ENCODE measurements around the gene SULF2. TPM values are rescaled to one million over a fixed set of nuclear protein-coding genes. Genes with fewer than 3 reads are reported as not detected.

The SULF2 gene
- total and polyA plus RNA-seq, 9 of the 15 experiments (the other 6 are each of a cell fraction or from before 2014, with no cell fraction given) = 0.33 TPM; not detected in 8

GRCh38 chr20:47660602-47660905 is 124.7 kb downstream of the SULF2 start:
- Histone ChIP-seq H3K27ac (ENCODE audit: extremely low read depth, low read depth, low read length) (no peak overlapping the region), H3K36me3 (ENCODE audit: control insufficient read depth, insufficient read depth, low read length) (no peaks in the 10 kb centered on the region)
- CTCF ChIA-PET (ENCODE audit: low intra/inter-chr PET ratio) = no interaction called here

GRCh38 chr20:47659904-47660601 is 125.2 kb downstream of the SULF2 start:
- BruUV-seq (replicated peaks) = no TSS peak
- no peak overlapping the region for H3K4me3 ChIP-seq
- H2AFZ ChIP-seq (ENCODE audit: low read depth, low read length) = no peak overlapping the region
- ChIA-PET CTCF (ENCODE audit: low intra/inter-chr PET ratio) (no interaction called here), POLR2A (interaction anchor here (0.5 to 1.8 kb wide), 3 partner anchors 9 to 457 kb away, joined by 3 to 7 read pairs (median 3); no protein-coding TSS in a partner anchor)
- H3K4me1 ChIP-seq (replicated peaks in 1 of 2; ENCODE audit: control insufficient read depth in 2 of 2, insufficient read depth in 2 of 2, low read length in 2 of 2) = no peaks in the 10 kb centered on the region; a peak in 2 of 5 replicates
- ATAC-seq = no peak
- H3K27me3 ChIP-seq (ENCODE audit: control insufficient read depth in 2 of 2, insufficient read depth in 2 of 2, low read length in 2 of 2) = peaks cover 4 to 6% of the 10 kb centered on the region in 2 experiments; a peak in 1 of 5 replicates
- no peak overlapping the region for H3K4me2 ChIP-seq (ENCODE audit: insufficient read depth, low read length)
- peaks cover 8% of the 10 kb centered on the region for H4K20me1 ChIP-seq (replicated peaks; ENCODE audit: control insufficient read depth, insufficient read depth, low read length)
- H3K79me2 ChIP-seq (ENCODE audit: control insufficient read depth, insufficient read depth, low read length) = no peaks in the 10 kb centered on the region
- H3K9me1 ChIP-seq (ENCODE audit: control insufficient read depth, insufficient read depth, low read length) = no peaks in the 10 kb centered on the region
- DNase-seq (ENCODE audit: extremely low read depth in 1 of 4, low spot score in 3 of 4) = peak in 2 of 4 experiments; percentile 40 to 44
- H3K36me3 ChIP-seq (ENCODE audit: control insufficient read depth, insufficient read depth, low read length) = peaks cover 2% of the 10 kb centered on the region; the same call in 1 of the 3 replicates
- H3K9me3 ChIP-seq (replicated peaks; ENCODE audit: control insufficient read depth, insufficient read depth, low read depth, low read length) = no peaks in the 10 kb centered on the region
- in situ Hi-C loops (cut with MboI) (no loop called here), intact Hi-C loops (cut with micrococcal nuclease) (loop anchor here (5.0 kb wide), 2 partner anchors 52 to 962 kb away; no protein-coding TSS in a partner anchor)
- 18% methylated on average over 7 of the region's 7 CpGs for WGBS (ENCODE audit: insufficient coverage, low coverage, missing lambda C conversion rate)
- H3K27ac ChIP-seq (ENCODE audit: extremely low read depth, low read depth, low read length) = no peak overlapping the region
- H3K9ac ChIP-seq (ENCODE audit: insufficient read depth in 1 of 2, low read depth in 2 of 2, low read length in 2 of 2) = no peak overlapping the region
- peak; percentile 51 for FAIRE-seq
- 0 out of 2 replicates have a peak, but pooled peaks have one; percentile 12 for TF ChIP-seq EGR1 (conservative IDR thresholded peaks at IDR 0.05)
- no peak for TF ChIP-seq CBFB (CRISPR knock-in tag; IDR thresholded peaks at IDR 0.05)
- TF ChIP-seq TCF7 (IDR thresholded peaks at IDR 0.05; ENCODE audit: borderline replicate concordance) = 0 out of 2 replicates have a peak, but pooled peaks have one; percentile 70
- TF ChIP-seq, protein P1, sequence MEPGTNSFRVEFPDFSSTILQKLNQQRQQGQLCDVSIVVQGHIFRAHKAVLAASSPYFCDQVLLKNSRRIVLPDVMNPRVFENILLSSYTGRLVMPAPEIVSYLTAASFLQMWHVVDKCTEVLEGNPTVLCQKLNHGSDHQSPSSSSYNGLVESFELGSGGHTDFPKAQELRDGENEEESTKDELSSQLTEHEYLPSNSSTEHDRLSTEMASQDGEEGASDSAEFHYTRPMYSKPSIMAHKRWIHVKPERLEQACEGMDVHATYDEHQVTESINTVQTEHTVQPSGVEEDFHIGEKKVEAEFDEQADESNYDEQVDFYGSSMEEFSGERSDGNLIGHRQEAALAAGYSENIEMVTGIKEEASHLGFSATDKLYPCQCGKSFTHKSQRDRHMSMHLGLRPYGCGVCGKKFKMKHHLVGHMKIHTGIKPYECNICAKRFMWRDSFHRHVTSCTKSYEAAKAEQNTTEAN (CRISPR knock-in tag; IDR thresholded peaks at IDR 0.05) = no peak
- TF ChIP-seq, protein P2, sequence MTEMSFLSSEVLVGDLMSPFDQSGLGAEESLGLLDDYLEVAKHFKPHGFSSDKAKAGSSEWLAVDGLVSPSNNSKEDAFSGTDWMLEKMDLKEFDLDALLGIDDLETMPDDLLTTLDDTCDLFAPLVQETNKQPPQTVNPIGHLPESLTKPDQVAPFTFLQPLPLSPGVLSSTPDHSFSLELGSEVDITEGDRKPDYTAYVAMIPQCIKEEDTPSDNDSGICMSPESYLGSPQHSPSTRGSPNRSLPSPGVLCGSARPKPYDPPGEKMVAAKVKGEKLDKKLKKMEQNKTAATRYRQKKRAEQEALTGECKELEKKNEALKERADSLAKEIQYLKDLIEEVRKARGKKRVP (CRISPR knock-in tag; IDR thresholded peaks at IDR 0.05) = no peak
- no peak for TF ChIP-seq ZBTB49 (CRISPR knock-in tag; IDR thresholded peaks at IDR 0.05; ENCODE audit: borderline replicate concordance)
- no peak for TF ChIP-seq CTBP1 (IDR thresholded peaks at IDR 0.05; ENCODE audit: borderline replicate concordance)

More at GRCh38 chr20:47660602-47660905, 124.7 kb downstream of the SULF2 start:
- peaks cover 7 to 11% of the 10 kb centered on the region in 2 experiments; a peak in 4 of 5 replicates for H3K27me3 ChIP-seq (ENCODE audit: control insufficient read depth in 2 of 2, insufficient read depth in 2 of 2, low read length in 2 of 2)
- H3K9me3 ChIP-seq (replicated peaks; ENCODE audit: control insufficient read depth, insufficient read depth, low read depth, low read length) = no peaks in the 10 kb centered on the region
- in situ Hi-C loops (cut with MboI) (no loop called here), intact Hi-C loops (cut with micrococcal nuclease) (loop anchor here (5.0 kb wide), 2 partner anchors 52 to 962 kb away; no protein-coding TSS in a partner anchor)
- TF ChIP-seq ZBTB1 (CRISPR knock-in tag; IDR thresholded peaks at IDR 0.05; ENCODE audit: borderline replicate concordance, low read depth) = no peak
- no peak for TF ChIP-seq TOE1 (IDR thresholded peaks at IDR 0.05; ENCODE audit: borderline replicate concordance)
- TF ChIP-seq TOE1 (CRISPR knock-in tag; IDR thresholded peaks at IDR 0.05; ENCODE audit: borderline replicate concordance, low read depth) = no peak
- no peak for TF ChIP-seq SMAD2 (IDR thresholded peaks at IDR 0.05; ENCODE audit: low read depth, low read length)
- TF ChIP-seq MXI1 (IDR thresholded peaks at IDR 0.05; ENCODE audit: low read depth, low read length) = no peak
- TF ChIP-seq SIN3B (IDR thresholded peaks at IDR 0.05; ENCODE audit: low read depth) = no peak
- no peak for TF ChIP-seq SMARCE1 (IDR thresholded peaks at IDR 0.05)
- no TSS peak for BruUV-seq (replicated peaks)
- FAIRE-seq = no peak
- POLR2A ChIA-PET = interaction anchor here (1.8 kb wide), 1 partner anchor 11 kb away, joined by 7 read pairs; no protein-coding TSS in a partner anchor
- H3K79me2 ChIP-seq (ENCODE audit: control insufficient read depth, insufficient read depth, low read length) = no peaks in the 10 kb centered on the region
- H3K4me3 ChIP-seq = no peak overlapping the region
- no peaks in the 10 kb centered on the region for H3K9me1 ChIP-seq (ENCODE audit: control insufficient read depth, insufficient read depth, low read length)
- peaks cover 8% of the 10 kb centered on the region for H4K20me1 ChIP-seq (replicated peaks; ENCODE audit: control insufficient read depth, insufficient read depth, low read length)
- no peak overlapping the region for H3K4me2 ChIP-seq (ENCODE audit: insufficient read depth, low read length)
- no peak overlapping the region for H3K9ac ChIP-seq (ENCODE audit: insufficient read depth in 1 of 2, low read depth in 2 of 2, low read length in 2 of 2)
- WGBS (ENCODE audit: insufficient coverage, low coverage, missing lambda C conversion rate) = 100% methylated on average over 2 of the region's 2 CpGs
- no peak for DNase-seq (ENCODE audit: extremely low read depth in 1 of 4, low spot score in 3 of 4)
- no peak overlapping the region for H2AFZ ChIP-seq (ENCODE audit: low read depth, low read length)
- H3K4me1 ChIP-seq (replicated peaks in 1 of 2; ENCODE audit: control insufficient read depth in 2 of 2, insufficient read depth in 2 of 2, low read length in 2 of 2) = peaks cover 0 to 5% of the 10 kb centered on the region in 2 experiments; a peak in 2 of 5 replicates
- no peak for ATAC-seq
